ENCODE measurements around the gene ABCC1.

GRCh38 chr16:16007743-16008111 lies 58.3 kb downstream of the ABCC1 start:
- no peak for TF ChIP-seq POLR2A (IDR thresholded peaks at IDR 0.05)
- no peak for TF ChIP-seq CTCF (IDR thresholded peaks at IDR 0.05)
